Stimulated activated naive CD4-positive, alpha-beta T cell treated with Interleukin-2 at 50 U/mL for 16 hours (primary cell): ENCODE data around the gene ZBED5.
"Not testable (repeated sequence)": the region's sequence is repeated elsewhere in the genome, so short reads cannot be mapped to it uniquely, and the experiment has no call there.

Experiments used
- DNase-seq: peaks from one replicate; lab custom pipeline; 2025; lab: John Stamatoyannopoulos, UW

ZBED5 gene

GRCh38 chr11:10857709-10858438 is at the start of gene ZBED5:
TSS of gene ZBED5 (minus strand) at chr11:10858053. CDS start at chr11:10854945, 3,108 bp downstream.
- peak; percentile 95 for DNase-seq

- no peak for DNase-seq
Observed at GRCh38 chr11:10906521-10906920, 48.7 kb upstream of the ZBED5 start.

- no peak for DNase-seq
Observed at GRCh38 chr11:10902301-10903063, 44.6 kb upstream of the ZBED5 start.

- DNase-seq = no peak
Observed at GRCh38 chr11:10900681-10901415, 43.0 kb upstream of the ZBED5 start.

- no peak for DNase-seq
Observed at GRCh38 chr11:10899121-10899830, 41.4 kb upstream of the ZBED5 start.

- DNase-seq = no peak
Observed at GRCh38 chr11:10898763-10899025, 40.8 kb upstream of the ZBED5 start.

GRCh38 chr11:10898003-10898762 is 40.3 kb upstream of the ZBED5 start:
- DNase-seq = no peak

GRCh38 chr11:10897150-10897549 is 39.3 kb upstream of the ZBED5 start:
- no peak for DNase-seq

- DNase-seq = no peak
Observed at GRCh38 chr11:10896493-10896892, 38.6 kb upstream of the ZBED5 start.

- DNase-seq = no peak
Observed at GRCh38 chr11:10895285-10895684, 37.4 kb upstream of the ZBED5 start.

- no peak for DNase-seq
Observed at GRCh38 chr11:10894666-10895065, 36.8 kb upstream of the ZBED5 start.

- no peak for DNase-seq
Observed at GRCh38 chr11:10893714-10894151, 35.9 kb upstream of the ZBED5 start.

GRCh38 chr11:10892250-10892649 is 34.4 kb upstream of the ZBED5 start:
- DNase-seq = no peak

GRCh38 chr11:10891151-10891720 is 33.4 kb upstream of the ZBED5 start:
- no peak for DNase-seq

- not testable (repeated sequence) for DNase-seq
Observed at GRCh38 chr11:10890083-10890482, 32.2 kb upstream of the ZBED5 start.

- DNase-seq = no peak
Observed at GRCh38 chr11:10887307-10887706, 29.5 kb upstream of the ZBED5 start.

GRCh38 chr11:10886652-10887250 is 28.9 kb upstream of the ZBED5 start:
- DNase-seq = no peak

- DNase-seq = no peak
Observed at GRCh38 chr11:10885703-10886363, 28.0 kb upstream of the ZBED5 start.

- DNase-seq = not testable (repeated sequence)
Observed at GRCh38 chr11:10884292-10884691, 26.4 kb upstream of the ZBED5 start.

GRCh38 chr11:10881892-10882291 is 24.0 kb upstream of the ZBED5 start:
- DNase-seq = no peak
